NCI-H446 treated with DMSO at 0.1 percent for 48 hours (cell line): ENCODE data around the gene VIPR2.

Source experiments
- DNase-seq: peaks from one replicate; lab custom pipeline; 2025; lab: John Stamatoyannopoulos, UW

The VIPR2 gene

GRCh38 chr7:159066816-159067575, 77.7 kb downstream of the VIPR2 start:
- DNase-seq, result no peak

- DNase-seq, result no peak
Measured at GRCh38 chr7:159065852-159066480, 78.7 kb downstream of the VIPR2 start.

- no peak for DNase-seq
Measured at GRCh38 chr7:159064816-159065510, 79.7 kb downstream of the VIPR2 start.

GRCh38 chr7:159064121-159064815, 80.4 kb downstream of the VIPR2 start:
- DNase-seq, result no peak

GRCh38 chr7:159063046-159063840, 81.4 kb downstream of the VIPR2 start:
- DNase-seq, result no peak

- no peak for DNase-seq
Measured at GRCh38 chr7:159062569-159062968, 82.1 kb downstream of the VIPR2 start.

- DNase-seq, result no peak
Measured at GRCh38 chr7:159061674-159062212, 82.9 kb downstream of the VIPR2 start.

- DNase-seq, result no peak
Measured at GRCh38 chr7:159061209-159061608, 83.5 kb downstream of the VIPR2 start.

- DNase-seq, result no peak
Measured at GRCh38 chr7:159060440-159060839, 84.2 kb downstream of the VIPR2 start.

- DNase-seq, result no peak
Measured at GRCh38 chr7:159059629-159060028, 85.0 kb downstream of the VIPR2 start.

- no peak for DNase-seq
Measured at GRCh38 chr7:159057647-159058046, 87.0 kb downstream of the VIPR2 start.

GRCh38 chr7:159056737-159057136, 87.9 kb downstream of the VIPR2 start:
- no peak for DNase-seq

GRCh38 chr7:159051916-159052315, 92.8 kb downstream of the VIPR2 start:
- no peak for DNase-seq

GRCh38 chr7:159050704-159051103, 94.0 kb downstream of the VIPR2 start:
- no peak for DNase-seq

- no peak for DNase-seq
Measured at GRCh38 chr7:159049266-159050025, 95.2 kb downstream of the VIPR2 start.

GRCh38 chr7:159048656-159049055, 96.0 kb downstream of the VIPR2 start:
- DNase-seq, result no peak

- no peak for DNase-seq
Measured at GRCh38 chr7:159047536-159047935, 97.1 kb downstream of the VIPR2 start.

GRCh38 chr7:159046300-159046699, 98.4 kb downstream of the VIPR2 start:
- DNase-seq, result no peak

- no peak for DNase-seq
Measured at GRCh38 chr7:159045839-159046238, 98.8 kb downstream of the VIPR2 start.

GRCh38 chr7:159042581-159043101, 102.0 kb downstream of the VIPR2 start:
- DNase-seq, result no peak
